ENCODE data around the gene TMEM18. TPM values are rescaled to one million over a fixed set of nuclear protein-coding genes. Genes with fewer than 3 reads are reported as not detected.

TMEM18 gene
- total RNA-seq = 10 to 100 TPM in 1 of 2 donors, 1 to 10 TPM in 1; 7.6 to 11.9 TPM

GRCh38 chr2:677056-677958 is at the start of gene TMEM18:
TMEM18 (minus strand) TSS chr2:677406; CDS start chr2:677345, 61 bp downstream.
- H3K4me1 ChIP-seq = peaks cover 0 to 8% of the 10 kb centered on the region in 2 donors
- peak within 1 kb of the TSS; percentile 84 to 90 for H3K4me3 ChIP-seq
- no peaks in the 10 kb centered on the region for H3K27me3 ChIP-seq
- peak in 1 of 2 donors; percentile 42 for TF ChIP-seq CTCF (IDR thresholded peaks at IDR 0.05)
- DNase-seq (ENCODE audit: low spot score) = peak; percentile 96
- H3K9me3 ChIP-seq = no peaks in the 10 kb centered on the region
- peak within 1 kb of the TSS; percentile 97 to 99 for H3K27ac ChIP-seq
- peaks cover 10% of the 10 kb centered on the region for H3K36me3 ChIP-seq

GRCh38 chr2:726169-726568 is 49.0 kb upstream of the TMEM18 start:
- no peak for TF ChIP-seq CTCF (IDR thresholded peaks at IDR 0.05)
- no peak overlapping the region for H3K27ac ChIP-seq
- no peaks in the 10 kb centered on the region for H3K36me3 ChIP-seq
- no peaks in the 10 kb centered on the region for H3K9me3 ChIP-seq
- H3K4me1 ChIP-seq = no peaks in the 10 kb centered on the region
- H3K4me3 ChIP-seq = no peak overlapping the region
- H3K27me3 ChIP-seq = no peaks in the 10 kb centered on the region
- no peak for DNase-seq (ENCODE audit: low spot score)

GRCh38 chr2:725468-725867 is 48.3 kb upstream of the TMEM18 start:
- Histone ChIP-seq H3K27me3 (no peaks in the 10 kb centered on the region), H3K4me3 (no peak overlapping the region), H3K27ac (no peak overlapping the region), H3K9me3 (no peaks in the 10 kb centered on the region), H3K36me3 (no peaks in the 10 kb centered on the region), H3K4me1 (no peaks in the 10 kb centered on the region)
- no peak for DNase-seq (ENCODE audit: low spot score)
- TF ChIP-seq CTCF (IDR thresholded peaks at IDR 0.05) = no peak

- Histone ChIP-seq H3K4me3 (no peak overlapping the region), H3K4me1 (no peaks in the 10 kb centered on the region), H3K36me3 (no peaks in the 10 kb centered on the region), H3K27me3 (no peaks in the 10 kb centered on the region), H3K27ac (no peak overlapping the region), H3K9me3 (no peaks in the 10 kb centered on the region)
- TF ChIP-seq CTCF (IDR thresholded peaks at IDR 0.05) = no peak
- DNase-seq (ENCODE audit: low spot score) = no peak
Observed at GRCh38 chr2:723761-724160, 46.6 kb upstream of the TMEM18 start.

GRCh38 chr2:720842-721241 is 43.6 kb upstream of the TMEM18 start:
- H3K27me3 ChIP-seq = no peaks in the 10 kb centered on the region
- no peak for TF ChIP-seq CTCF (IDR thresholded peaks at IDR 0.05)
- H3K9me3 ChIP-seq = no peaks in the 10 kb centered on the region
- DNase-seq (ENCODE audit: low spot score) = no peak
- no peaks in the 10 kb centered on the region for H3K4me1 ChIP-seq
- H3K4me3 ChIP-seq = no peak overlapping the region
- H3K27ac ChIP-seq = no peak overlapping the region
- no peaks in the 10 kb centered on the region for H3K36me3 ChIP-seq
